Measurements from ENCODE around the gene OSBPL2. TPM values are rescaled to one million over a fixed set of nuclear protein-coding genes. Genes with fewer than 3 reads are reported as not detected.

OSBPL2 gene
- total RNA-seq, 4 donors from 2014 or later, result 23.1 to 31.6 (median 27.1) TPM

DNA sequence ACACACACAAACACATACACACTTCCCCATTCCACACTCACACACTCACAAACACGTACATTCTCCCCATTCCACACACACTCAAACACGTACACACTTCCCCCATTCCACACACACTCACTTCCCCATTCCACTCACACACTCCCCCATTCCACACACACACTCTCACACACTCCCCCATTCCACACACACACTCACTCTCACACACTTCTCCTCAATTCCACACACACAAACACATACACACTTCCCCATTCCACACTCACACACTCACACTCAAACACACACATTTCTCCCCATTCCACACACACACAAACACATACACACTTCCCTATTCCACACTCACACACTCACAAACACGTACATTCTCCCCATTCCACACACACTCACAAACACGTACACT lies 8.7 kb upstream of the OSBPL2 start:
- DNase-seq (ENCODE audit: low spot score in 2 of 2), result no peak
- TF ChIP-seq EP300 (IDR thresholded peaks at IDR 0.05), result no peak

DNA sequence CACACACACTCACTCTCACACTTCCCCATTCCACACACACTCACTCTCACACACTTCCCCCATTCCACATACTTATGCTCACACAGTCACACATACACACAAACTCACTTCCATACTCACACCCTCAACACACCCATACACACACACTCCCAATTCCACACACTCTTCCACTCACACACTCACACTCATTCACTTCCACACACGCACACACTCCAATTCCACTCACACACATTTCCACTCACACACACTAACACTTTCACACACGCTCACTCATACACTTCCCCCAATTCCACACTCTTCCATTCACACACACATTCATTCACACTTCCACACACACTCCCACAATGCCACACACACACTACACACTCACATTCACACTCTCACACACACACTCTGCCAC lies 8.0 kb upstream of the OSBPL2 start:
- H3K27ac ChIP-seq, result no peak overlapping the region
- DNase-seq (ENCODE audit: low spot score in 2 of 2), result no peak
- no peaks in the 10 kb centered on the region for H3K4me1 ChIP-seq
- no peak for TF ChIP-seq EP300 (IDR thresholded peaks at IDR 0.05)
- TF ChIP-seq POLR2A (IDR thresholded peaks at IDR 0.05), result no peak
- TF ChIP-seq, protein P1, sequence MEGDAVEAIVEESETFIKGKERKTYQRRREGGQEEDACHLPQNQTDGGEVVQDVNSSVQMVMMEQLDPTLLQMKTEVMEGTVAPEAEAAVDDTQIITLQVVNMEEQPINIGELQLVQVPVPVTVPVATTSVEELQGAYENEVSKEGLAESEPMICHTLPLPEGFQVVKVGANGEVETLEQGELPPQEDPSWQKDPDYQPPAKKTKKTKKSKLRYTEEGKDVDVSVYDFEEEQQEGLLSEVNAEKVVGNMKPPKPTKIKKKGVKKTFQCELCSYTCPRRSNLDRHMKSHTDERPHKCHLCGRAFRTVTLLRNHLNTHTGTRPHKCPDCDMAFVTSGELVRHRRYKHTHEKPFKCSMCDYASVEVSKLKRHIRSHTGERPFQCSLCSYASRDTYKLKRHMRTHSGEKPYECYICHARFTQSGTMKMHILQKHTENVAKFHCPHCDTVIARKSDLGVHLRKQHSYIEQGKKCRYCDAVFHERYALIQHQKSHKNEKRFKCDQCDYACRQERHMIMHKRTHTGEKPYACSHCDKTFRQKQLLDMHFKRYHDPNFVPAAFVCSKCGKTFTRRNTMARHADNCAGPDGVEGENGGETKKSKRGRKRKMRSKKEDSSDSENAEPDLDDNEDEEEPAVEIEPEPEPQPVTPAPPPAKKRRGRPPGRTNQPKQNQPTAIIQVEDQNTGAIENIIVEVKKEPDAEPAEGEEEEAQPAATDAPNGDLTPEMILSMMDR (IDR thresholded peaks at IDR 0.05), result no peak
- H3K4me3 ChIP-seq, result no peak overlapping the region
- no peaks in the 10 kb centered on the region for H3K9me3 ChIP-seq
- no peaks in the 10 kb centered on the region for H3K36me3 ChIP-seq
- WGBS, 2 donors, result 95 to 97% methylated on average over 2 of the region's 2 CpGs
- peaks cover 0 to 67% of the 10 kb centered on the region in 2 donors for H3K27me3 ChIP-seq

More for the DNA sequence above, 8.7 kb upstream of the OSBPL2 start:
- H3K9me3 ChIP-seq, result no peaks in the 10 kb centered on the region
- no peak overlapping the region for H3K4me3 ChIP-seq
- no peaks in the 10 kb centered on the region for H3K36me3 ChIP-seq
- no peaks in the 10 kb centered on the region for H3K4me1 ChIP-seq
- no peak overlapping the region for H3K27ac ChIP-seq
- H3K27me3 ChIP-seq, result peaks cover 0 to 73% of the 10 kb centered on the region in 2 donors
- 65 to 80% methylated on average over 4 of the region's 4 CpGs for WGBS, 2 donors

DNA sequence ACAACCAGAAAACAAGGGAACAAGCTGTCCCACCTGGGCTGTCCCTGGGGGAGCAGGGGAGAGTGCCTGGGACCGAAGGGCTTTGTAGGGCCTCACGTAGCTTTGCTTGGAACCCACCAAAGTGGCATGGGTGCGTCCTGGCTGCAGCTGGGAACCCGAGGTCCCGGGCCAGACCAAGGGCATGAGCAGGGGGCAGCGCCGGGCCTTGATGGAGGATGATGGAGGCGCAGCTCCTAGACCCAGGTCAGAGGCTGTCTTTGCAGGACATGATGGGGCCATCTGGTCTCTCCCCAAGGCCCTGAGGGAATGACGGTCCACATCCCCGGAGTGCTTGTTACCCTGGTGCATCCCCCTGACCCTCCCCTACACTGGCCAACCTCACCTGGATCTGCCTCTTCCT lies 7.6 kb upstream of the OSBPL2 start:
- WGBS, 2 donors, result 87 to 89% methylated on average over 10 of the region's 10 CpGs
- H3K4me3 ChIP-seq, result no peak overlapping the region
- H3K36me3 ChIP-seq, result no peaks in the 10 kb centered on the region
- no peaks in the 10 kb centered on the region for H3K9me3 ChIP-seq
- no peak for DNase-seq (ENCODE audit: low spot score in 2 of 2)
- H3K27me3 ChIP-seq, result peaks cover 0 to 63% of the 10 kb centered on the region in 2 donors
- no peak overlapping the region for H3K27ac ChIP-seq
- TF ChIP-seq, protein P1 (IDR thresholded peaks at IDR 0.05), result no peak
- no peak for TF ChIP-seq EP300 (IDR thresholded peaks at IDR 0.05)
- no peak for TF ChIP-seq POLR2A (IDR thresholded peaks at IDR 0.05)
- no peaks in the 10 kb centered on the region for H3K4me1 ChIP-seq

DNA sequence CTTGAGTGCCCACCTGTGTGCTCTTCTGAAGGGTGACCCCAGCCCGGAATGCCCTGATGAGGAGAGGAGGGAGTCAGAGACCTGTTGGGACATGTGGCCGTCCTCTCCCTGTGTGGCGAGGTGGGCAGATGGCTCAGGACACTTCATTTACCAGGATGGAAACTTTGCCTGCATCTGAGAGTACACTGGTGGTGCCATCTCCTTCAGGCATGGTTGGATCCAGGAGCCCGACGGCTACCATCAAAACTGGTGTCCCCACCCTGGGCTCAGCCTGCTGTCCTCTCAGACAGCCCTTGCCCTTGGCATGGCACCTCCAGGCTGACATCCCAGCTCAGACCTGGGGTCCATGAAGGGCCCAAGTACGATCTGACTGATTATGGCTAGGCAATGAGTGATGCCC lies 7.0 kb upstream of the OSBPL2 start:
- H3K4me1 ChIP-seq, result no peaks in the 10 kb centered on the region
- peaks cover 0 to 57% of the 10 kb centered on the region in 2 donors for H3K27me3 ChIP-seq
- no peaks in the 10 kb centered on the region for H3K9me3 ChIP-seq
- H3K4me3 ChIP-seq, result no peak overlapping the region
- no peaks in the 10 kb centered on the region for H3K36me3 ChIP-seq
- 70 to 84% methylated on average over 5 to 6 of the region's 6 CpGs for WGBS, 2 donors
- H3K27ac ChIP-seq, result no peak overlapping the region
- DNase-seq (ENCODE audit: low spot score in 2 of 2), result no peak
- TF ChIP-seq, protein P1 (IDR thresholded peaks at IDR 0.05), result no peak
- TF ChIP-seq POLR2A (IDR thresholded peaks at IDR 0.05) (no peak), EP300 (IDR thresholded peaks at IDR 0.05) (no peak)

DNA sequence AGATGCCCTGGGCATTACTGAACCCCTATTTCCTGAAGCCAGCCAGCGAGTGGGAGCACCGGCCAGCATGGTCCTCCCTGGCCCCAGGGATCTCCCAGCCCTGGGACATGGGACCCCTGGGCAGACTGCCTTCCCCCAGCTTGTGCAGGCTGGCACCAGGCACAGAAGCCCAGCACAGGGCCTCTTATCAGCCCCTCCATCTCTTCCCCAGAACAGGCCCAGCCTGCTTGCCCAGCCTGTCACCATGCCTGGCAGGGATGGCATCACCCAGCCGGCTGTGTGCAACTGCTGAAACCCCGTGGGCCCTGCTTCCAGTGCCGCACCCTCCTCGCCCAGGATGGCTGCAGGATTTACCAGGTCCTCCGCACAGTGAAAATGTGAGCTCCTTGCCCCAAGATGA lies 6.1 kb upstream of the OSBPL2 start:
- H3K4me3 ChIP-seq, result no peak overlapping the region
- no peak for TF ChIP-seq EP300 (IDR thresholded peaks at IDR 0.05)
- no peak for TF ChIP-seq POLR2A (IDR thresholded peaks at IDR 0.05)
- TF ChIP-seq, protein P1 (IDR thresholded peaks at IDR 0.05), result no peak
- WGBS, 2 donors, result 89 to 90% methylated on average over 7 of the region's 7 CpGs
- no peak for DNase-seq (ENCODE audit: low spot score in 2 of 2)
- H3K36me3 ChIP-seq, result no peaks in the 10 kb centered on the region
- H3K9me3 ChIP-seq, result no peaks in the 10 kb centered on the region
- H3K27ac ChIP-seq, result no peak overlapping the region
- H3K27me3 ChIP-seq, result peaks cover 0 to 48% of the 10 kb centered on the region in 2 donors
- H3K4me1 ChIP-seq, result peaks cover 0 to under 1% (median 0%) of the 10 kb centered on the region in 4 donors
